NCI-H146 treated with DMSO at 0.1 percent for 48 hours (cell line): Measurements from ENCODE around the gene PSAPL1.

ENCODE experiments used
- DNase-seq: peaks from one replicate; lab custom pipeline; 2025; ENCODE audit not compliant: unreplicated experiment; lab: John Stamatoyannopoulos, UW

PSAPL1 gene

GRCh38 chr4:7419961-7420660 is 14.6 kb downstream of the PSAPL1 start:
- no peak for DNase-seq

- no peak for DNase-seq
Measured at GRCh38 chr4:7418131-7418943, 16.4 kb downstream of the PSAPL1 start.

GRCh38 chr4:7417639-7418038 is 17.1 kb downstream of the PSAPL1 start:
- DNase-seq = no peak

GRCh38 chr4:7416745-7417432 is 17.8 kb downstream of the PSAPL1 start:
- no peak for DNase-seq

- no peak for DNase-seq
Measured at GRCh38 chr4:7415927-7416686, 18.6 kb downstream of the PSAPL1 start.

- DNase-seq = no peak
Measured at GRCh38 chr4:7414736-7415510, 19.8 kb downstream of the PSAPL1 start.

GRCh38 chr4:7414046-7414445 is 20.7 kb downstream of the PSAPL1 start:
- no peak for DNase-seq

GRCh38 chr4:7412554-7412912 is 22.2 kb downstream of the PSAPL1 start:
- DNase-seq = no peak

- DNase-seq = no peak
Measured at GRCh38 chr4:7411896-7412553, 22.7 kb downstream of the PSAPL1 start.

- no peak for DNase-seq
Measured at GRCh38 chr4:7411491-7411890, 23.2 kb downstream of the PSAPL1 start.

GRCh38 chr4:7410446-7410845 is 24.3 kb downstream of the PSAPL1 start:
- DNase-seq = no peak

- no peak for DNase-seq
Measured at GRCh38 chr4:7408166-7408565, 26.6 kb downstream of the PSAPL1 start.

- no peak for DNase-seq
Measured at GRCh38 chr4:7403001-7403400, 31.7 kb downstream of the PSAPL1 start.

- DNase-seq = no peak
Measured at GRCh38 chr4:7402526-7402925, 32.2 kb downstream of the PSAPL1 start.

- DNase-seq = no peak
Measured at GRCh38 chr4:7400671-7401298, 33.9 kb downstream of the PSAPL1 start.

- DNase-seq = no peak
Measured at GRCh38 chr4:7399440-7400234, 35.1 kb downstream of the PSAPL1 start.

- DNase-seq = no peak
Measured at GRCh38 chr4:7398788-7399439, 35.8 kb downstream of the PSAPL1 start.

- DNase-seq = no peak
Measured at GRCh38 chr4:7398104-7398423, 36.7 kb downstream of the PSAPL1 start.
